Putamen (tissue), 1 donor: ENCODE data around the gene DPP10.

ENCODE experiments used
- DNase-seq: peaks from one replicate; pipeline ENCODE4 v3.0.0-alpha.2; 2016; ENCODE audit warnings: low spot score

Gene DPP10

GRCh38 chr2:115285416-115285815 lies 843.0 kb downstream of the DPP10 start:
- DNase-seq: no peak

- no peak for DNase-seq
Measured at GRCh38 chr2:115290478-115290877, 848.0 kb downstream of the DPP10 start.

- DNase-seq: no peak
Measured at GRCh38 chr2:115292742-115293141, 850.3 kb downstream of the DPP10 start.

- no peak for DNase-seq
Measured at GRCh38 chr2:115294999-115295398, 852.6 kb downstream of the DPP10 start.

- DNase-seq: no peak
Measured at GRCh38 chr2:115297056-115297455, 854.6 kb downstream of the DPP10 start.

- DNase-seq: no peak
Measured at GRCh38 chr2:115299199-115299598, 856.8 kb downstream of the DPP10 start.

GRCh38 chr2:115305712-115306111 lies 863.3 kb downstream of the DPP10 start:
- no peak for DNase-seq

- no peak for DNase-seq
Measured at GRCh38 chr2:115314119-115314518, 871.7 kb downstream of the DPP10 start.

- DNase-seq: no peak
Measured at GRCh38 chr2:115327061-115327460, 884.6 kb downstream of the DPP10 start.

- no peak for DNase-seq
Measured at GRCh38 chr2:115359550-115359949, 917.1 kb downstream of the DPP10 start.

GRCh38 chr2:115364093-115364492 lies 921.7 kb downstream of the DPP10 start:
- no peak for DNase-seq

- no peak for DNase-seq
Measured at GRCh38 chr2:115369400-115369799, 927.0 kb downstream of the DPP10 start.

GRCh38 chr2:115374981-115375380 lies 932.5 kb downstream of the DPP10 start:
- DNase-seq: no peak

GRCh38 chr2:115384399-115384798 lies 942.0 kb downstream of the DPP10 start:
- no peak for DNase-seq

GRCh38 chr2:115386465-115386864 lies 944.0 kb downstream of the DPP10 start:
- DNase-seq: no peak

GRCh38 chr2:115389024-115389423 lies 946.6 kb downstream of the DPP10 start:
- no peak for DNase-seq

- no peak for DNase-seq
Measured at GRCh38 chr2:115389898-115390565, 947.6 kb downstream of the DPP10 start.

- DNase-seq: no peak
Measured at GRCh38 chr2:115396579-115396978, 954.1 kb downstream of the DPP10 start.

GRCh38 chr2:115400940-115401339 lies 958.5 kb downstream of the DPP10 start:
- no peak for DNase-seq

GRCh38 chr2:115412501-115412900 lies 970.1 kb downstream of the DPP10 start:
- DNase-seq: no peak

GRCh38 chr2:115413791-115414190 lies 971.4 kb downstream of the DPP10 start:
- DNase-seq: no peak

- no peak for DNase-seq
Measured at GRCh38 chr2:115414466-115414865, 972.0 kb downstream of the DPP10 start.

GRCh38 chr2:115422004-115422634 lies 979.7 kb downstream of the DPP10 start:
- DNase-seq: no peak

GRCh38 chr2:115427436-115427835 lies 985.0 kb downstream of the DPP10 start:
- DNase-seq: no peak
